T-helper 1 cell treated with Interleukin-12 subunit alpha and Interleukin-12 subunit beta and Interleukin-4 antibody, amounts not matched to agents 30 ng/mL and 1 ng/mL, for 36 hours (primary cell): ENCODE measurements around the gene MIB1. TPM values are rescaled to one million over a fixed set of nuclear protein-coding genes. Genes with fewer than 3 reads are reported as not detected.
"Not testable (repeated sequence)": the region's sequence is repeated elsewhere in the genome, so short reads cannot be mapped to it uniquely, and the experiment has no call there.

Experiments
- intact Hi-C: fragments of 100-400 bp; cut with micrococcal nuclease; formaldehyde crosslinking; loops from one replicate; pipeline ENCODE4 v1.15.1; 2024
- total RNA-seq: library from RNA; stranded (reverse); gene quantifications from 2 replicates; pipeline ENCODE4 v1.2.3, GENCODE V29; 2022

The MIB1 gene
- 23.0 and 26.4 TPM in 2 replicates for total RNA-seq

DNA sequence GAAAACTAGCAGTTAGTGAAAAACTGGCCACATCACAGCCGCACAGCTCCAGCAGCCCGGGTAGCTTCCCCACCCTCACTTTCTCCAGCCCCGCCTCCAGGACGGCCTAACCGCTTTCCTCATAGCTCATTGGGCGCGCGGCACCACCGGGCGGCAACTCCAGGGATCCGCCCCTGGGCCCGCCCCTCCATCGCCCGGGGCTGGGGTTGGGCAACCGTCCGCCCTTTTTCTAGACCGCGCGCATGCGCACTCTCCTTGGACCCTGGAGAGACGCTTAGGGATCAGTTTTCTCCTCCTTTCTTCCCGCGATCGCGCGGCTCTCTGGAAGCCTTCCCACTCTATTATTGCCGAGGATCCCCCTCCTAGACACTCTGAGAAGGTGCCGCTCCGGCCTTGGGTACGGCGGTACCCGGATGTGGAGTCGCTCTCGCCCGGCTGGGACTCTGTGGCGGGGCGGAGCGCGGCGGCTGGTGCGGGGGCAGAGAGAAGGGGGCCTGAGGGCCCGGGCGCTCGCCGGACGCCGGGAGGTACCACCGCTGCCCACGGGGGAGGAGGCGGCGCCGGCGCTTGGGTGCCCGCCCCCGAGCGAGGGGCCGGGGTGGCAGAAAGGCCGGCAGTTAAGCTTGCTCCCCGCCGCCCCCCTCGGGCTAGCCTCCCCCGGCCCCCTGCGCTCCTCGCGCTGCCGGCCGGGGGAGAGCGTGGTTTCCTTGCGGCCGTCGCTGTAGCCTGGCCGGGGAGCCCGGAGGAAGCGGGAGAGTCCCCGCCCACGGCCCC is at the start of gene MIB1:
TSS of gene MIB1 (plus strand) at position 255 of the 774 bp plus-strand sequence. CDS start 792 bp downstream, outside the sequence.
- intact Hi-C loops: loop anchor here (1.0 to 10.0 kb wide), 7 partner anchors 36 to 1192 kb away; partner anchors contain the start of genes ABHD3, ESCO1, RBBP8 and ROCK1

DNA sequence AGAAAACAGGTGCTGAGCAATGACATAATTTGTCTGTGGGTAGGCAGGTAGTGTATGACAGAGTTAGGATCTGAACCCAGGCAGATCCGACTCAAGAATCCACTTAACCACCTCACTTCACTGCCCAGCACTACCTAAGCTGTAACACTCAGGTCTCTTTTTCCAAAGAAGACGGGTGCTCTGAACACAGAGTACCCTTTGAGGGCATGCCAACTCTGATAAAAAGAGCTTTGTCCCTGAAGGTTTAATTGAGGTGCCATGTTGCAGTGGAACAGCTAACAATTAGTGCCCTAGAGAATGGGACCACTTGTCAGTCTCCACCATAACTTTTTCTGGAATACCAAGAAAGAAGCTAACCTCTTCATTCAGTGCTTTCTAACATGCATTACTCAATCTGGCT is 47.3 kb upstream of the MIB1 start:
- intact Hi-C loops: no loop called here

DNA sequence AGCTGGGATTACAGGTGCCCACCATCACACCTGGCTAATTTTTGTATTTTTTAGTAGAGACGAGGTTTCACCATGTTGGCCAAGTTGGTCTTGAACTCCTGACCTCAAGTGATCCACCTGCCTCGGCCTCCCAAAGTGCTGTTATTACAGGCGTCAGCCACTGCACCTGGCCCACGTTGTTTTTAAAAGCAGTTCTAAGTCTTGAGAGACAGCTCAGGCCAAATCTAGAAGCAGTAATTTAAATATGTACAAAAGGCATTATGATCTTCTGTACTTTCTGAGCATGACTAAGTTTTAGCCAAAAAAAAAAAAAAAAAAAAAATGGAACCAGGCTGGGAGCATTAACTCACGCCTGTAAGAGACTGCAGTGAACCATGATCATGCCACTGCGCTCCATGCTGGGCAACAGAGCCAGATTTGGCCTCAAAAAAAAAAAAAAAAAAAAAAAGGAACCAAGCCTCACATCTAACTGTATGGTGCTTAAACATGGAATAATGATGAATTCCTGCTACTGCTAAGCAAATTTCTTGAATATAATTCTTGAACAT is 40.0 kb upstream of the MIB1 start:
- intact Hi-C loops: loop anchor here (5.0 to 10.0 kb wide), 3 partner anchors 132 to 1884 kb away; partner anchors contain the start of genes NPC1 and RIOK3

DNA sequence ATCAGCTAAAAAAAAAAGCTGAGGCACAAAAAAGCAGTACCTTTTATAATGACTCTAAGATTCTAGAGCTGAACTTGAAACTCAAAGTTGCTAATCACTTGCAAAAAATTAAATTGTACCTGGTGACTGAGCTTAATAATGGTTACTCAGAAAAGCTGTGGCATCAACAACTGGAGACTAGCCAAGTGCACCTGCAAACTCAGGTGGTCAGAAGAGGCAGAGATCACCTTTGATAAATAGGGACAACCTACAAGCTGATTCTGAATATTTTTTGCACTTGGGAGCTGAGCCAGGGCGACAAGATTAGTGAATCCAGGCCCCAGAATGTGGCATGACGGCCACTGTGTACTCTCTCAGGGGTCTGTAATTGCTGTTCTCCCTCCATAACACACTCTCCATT is 39.0 kb upstream of the MIB1 start:
- intact Hi-C loops: loop anchor here (5.0 to 10.0 kb wide), 3 partner anchors 131 to 1883 kb away; partner anchors contain the start of genes NPC1 and RIOK3

DNA sequence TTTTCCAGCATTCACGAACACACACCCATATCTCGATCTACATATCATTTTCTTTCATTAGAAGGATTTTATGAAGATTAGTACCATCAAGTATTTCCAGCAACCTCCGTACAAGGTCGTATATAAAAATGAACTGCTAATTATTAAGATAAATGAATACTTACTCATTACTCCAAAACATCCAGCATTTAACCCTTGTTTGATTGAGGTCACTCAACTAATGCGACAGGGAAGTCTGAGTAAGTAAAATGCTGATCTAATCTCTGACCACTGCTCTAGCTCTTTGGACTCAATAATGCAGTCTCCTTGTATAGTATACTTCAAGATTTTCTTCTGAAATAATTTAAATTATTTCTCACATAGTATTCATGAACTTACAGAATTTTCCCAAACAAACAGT is 38.0 kb upstream of the MIB1 start:
- intact Hi-C loops: loop anchor here (1.0 to 10.0 kb wide), 4 partner anchors 20 to 1882 kb away; partner anchors contain the start of genes NPC1 and RIOK3

- intact Hi-C loops: loop anchor here (1.0 to 10.0 kb wide), 4 partner anchors 21 to 1881 kb away; partner anchors contain the start of genes NPC1 and RIOK3
Observed at GRCh38 chr18:21703241-21703820, 37.3 kb upstream of the MIB1 start.

- intact Hi-C loops: loop anchor here (1.0 to 10.0 kb wide), 8 partner anchors 36 to 1880 kb away; partner anchors contain the start of genes ESCO1, MIB1, NPC1 and RIOK3
Observed at GRCh38 chr18:21704603-21705364, 35.8 kb upstream of the MIB1 start, which contains the start of gene ABHD3. TSS of gene ABHD3 (minus strand) at chr18:21704774. CDS start at chr18:21704665, 109 bp downstream.

GRCh38 chr18:21706386-21706865 is 34.2 kb upstream of the MIB1 start:
- intact Hi-C loops: loop anchor here (10.0 kb wide), 2 partner anchors 1748 to 1878 kb away; partner anchors contain the start of genes NPC1 and RIOK3

GRCh38 chr18:21707130-21707529 is 33.5 kb upstream of the MIB1 start:
- intact Hi-C loops: loop anchor here (10.0 kb wide), 2 partner anchors 1748 to 1878 kb away; partner anchors contain the start of genes NPC1 and RIOK3

DNA sequence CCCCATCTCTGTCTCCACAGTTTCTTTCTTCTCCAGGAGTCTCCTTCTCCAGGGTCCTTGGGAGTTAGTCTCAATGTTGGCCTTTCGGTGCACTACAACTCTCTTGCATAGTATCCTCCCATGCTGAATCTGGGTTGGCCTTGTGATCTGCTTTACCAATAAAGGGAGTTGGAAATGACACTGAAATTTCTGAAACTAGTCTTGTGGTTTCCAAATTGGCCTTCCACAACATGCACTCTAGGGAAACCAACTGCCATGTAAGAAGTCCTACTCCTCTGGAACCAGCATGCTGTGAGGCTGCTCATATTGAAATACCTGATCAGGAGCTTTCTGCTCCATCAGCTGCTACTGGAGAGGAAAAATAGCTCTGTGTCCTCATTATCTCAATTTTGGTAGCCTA is 26.1 kb upstream of the MIB1 start:
- intact Hi-C loops: no loop called here

DNA sequence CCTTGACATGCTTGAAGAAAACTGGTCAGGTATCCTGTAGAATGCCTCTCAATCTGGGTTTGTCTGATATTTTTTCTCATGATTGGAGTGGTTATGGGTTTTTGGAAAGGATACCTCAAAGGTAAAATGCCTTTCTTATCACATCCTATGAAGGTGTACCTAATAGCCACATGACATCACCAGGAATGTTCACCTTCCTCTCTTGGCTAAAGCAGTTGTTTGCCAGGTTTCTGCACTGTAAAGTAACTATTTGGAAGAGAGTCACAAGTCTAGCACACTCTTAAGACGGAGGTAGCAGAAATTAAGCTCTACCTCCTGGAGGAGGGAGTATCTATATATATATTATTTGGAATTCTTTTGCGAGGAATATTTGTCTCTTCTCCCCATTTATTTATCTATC is 17.9 kb upstream of the MIB1 start:
- intact Hi-C loops: no loop called here

GRCh38 chr18:21725201-21725600 is 15.4 kb upstream of the MIB1 start:
- intact Hi-C loops: no loop called here

DNA sequence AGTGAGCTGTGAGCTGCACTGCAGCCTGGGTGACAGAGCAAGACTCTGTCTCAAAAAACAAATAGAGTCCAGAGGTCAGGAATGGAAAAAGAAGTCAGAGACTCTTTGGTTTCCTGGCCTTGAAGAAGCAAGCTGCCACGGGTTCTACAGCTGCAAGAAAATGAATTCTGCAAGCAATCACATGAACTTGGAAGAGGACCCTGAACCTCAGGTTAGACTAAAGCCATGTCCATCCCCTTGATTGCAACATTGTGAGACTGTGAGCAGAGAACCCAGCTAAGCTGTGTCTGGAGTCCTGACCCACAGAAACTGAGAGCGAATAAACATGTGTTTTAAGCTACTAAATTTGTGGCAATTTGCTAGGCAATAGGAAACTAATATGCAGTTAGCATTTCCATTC is 12.9 kb upstream of the MIB1 start:
- intact Hi-C loops: no loop called here

GRCh38 chr18:21733011-21733410 is 7.6 kb upstream of the MIB1 start:
- intact Hi-C loops: no loop called here

- intact Hi-C loops: no loop called here
Observed at GRCh38 chr18:21735452-21736015, 5.1 kb upstream of the MIB1 start.

DNA sequence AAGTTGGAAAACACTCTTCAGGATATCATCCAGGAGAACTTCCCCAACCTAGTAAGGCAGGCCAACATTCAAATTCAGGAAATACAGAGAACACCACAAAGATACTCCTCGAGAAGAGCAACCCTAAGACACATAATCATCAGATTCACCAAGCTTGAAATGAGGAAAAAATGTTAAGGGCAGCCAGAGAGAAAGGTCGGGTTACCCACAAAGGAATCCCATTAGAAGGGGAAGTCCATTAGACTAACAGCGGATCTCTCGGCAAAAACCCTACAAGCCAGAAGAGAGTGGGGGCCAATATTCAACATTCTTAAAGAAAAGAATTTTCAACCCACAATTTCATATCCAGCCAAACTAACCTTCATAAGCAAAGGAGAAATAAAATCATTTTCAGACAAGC is 3.7 kb upstream of the MIB1 start:
- intact Hi-C loops: not testable (repeated sequence)

GRCh38 chr18:21739604-21740537 is 721 bp upstream of the MIB1 start:
- intact Hi-C loops: loop anchor here (1.0 to 10.0 kb wide), 7 partner anchors 36 to 1192 kb away; partner anchors contain the start of genes ABHD3, ESCO1, RBBP8 and ROCK1

GRCh38 chr18:21741312-21741561 is 645 bp downstream of the MIB1 start:
- intact Hi-C loops: loop anchor here (5.0 to 10.0 kb wide), 2 partner anchors 84 to 1191 kb away; partner anchors contain the start of gene RBBP8
